ENCODE measurements around the gene HNRNPD. TPM values are rescaled to one million over a fixed set of nuclear protein-coding genes. Genes with fewer than 3 reads are reported as not detected.

Gene HNRNPD
- polyA plus RNA-seq, 1 donor from 2014 or later, result 144 TPM

GRCh38 chr4:82398263-82398662, 24.5 kb upstream of the HNRNPD start:
- Histone ChIP-seq H3K27ac (ENCODE audit: low read length) (no peak overlapping the region), H3K36me3 (ENCODE audit: insufficient read depth, low read length) (no peaks in the 10 kb centered on the region), H3K4me3 (ENCODE audit: low read length) (no peak overlapping the region), H4K20me1 (ENCODE audit: insufficient read depth) (no peaks in the 10 kb centered on the region), H2AFZ (ENCODE audit: low read depth, low read length) (no peak overlapping the region), H3F3A (ENCODE audit: insufficient read depth, low read length, poor library complexity, severe bottlenecking) (no peaks in the 10 kb centered on the region), H3K9me3 (ENCODE audit: low read length) (no peaks in the 10 kb centered on the region), H3K79me2 (replicated peaks; ENCODE audit: insufficient read depth, low read length) (no peaks in the 10 kb centered on the region), H3K27me3 (ENCODE audit: insufficient read depth, low read depth, low read length) (no peaks in the 10 kb centered on the region), H3K4me2 (ENCODE audit: low read length) (no peak overlapping the region), H3K9ac (ENCODE audit: low read length) (no peak overlapping the region), H3K9me2 (ENCODE audit: insufficient read depth, low read length) (no peaks in the 10 kb centered on the region)
- TF ChIP-seq CTCF (IDR thresholded peaks at IDR 0.05; ENCODE audit: poor library complexity, severe bottlenecking) (no peak), EZH2 (IDR thresholded peaks at IDR 0.05; ENCODE audit: borderline replicate concordance, insufficient read depth, low read length, poor library complexity, severe bottlenecking) (no peak), POLR2AphosphoS5 (IDR thresholded peaks at IDR 0.05) (no peak), TAF1 (IDR thresholded peaks at IDR 0.05; ENCODE audit: low read depth) (no peak), RAD21 (conservative IDR thresholded peaks at IDR 0.05) (no peak), SMC3 (conservative IDR thresholded peaks at IDR 0.05; ENCODE audit: poor library complexity) (no peak), EP300 (conservative IDR thresholded peaks at IDR 0.05; ENCODE audit: poor library complexity, severe bottlenecking) (no peak), MXI1 (conservative IDR thresholded peaks at IDR 0.05; ENCODE audit: poor library complexity, severe bottlenecking) (no peak), REST (IDR thresholded peaks at IDR 0.05; ENCODE audit: borderline replicate concordance) (no peak)

GRCh38 chr4:82397527-82397926, 23.7 kb upstream of the HNRNPD start:
- H2AFZ ChIP-seq (ENCODE audit: low read depth, low read length), result no peak overlapping the region
- no peaks in the 10 kb centered on the region for H3K79me2 ChIP-seq (replicated peaks; ENCODE audit: insufficient read depth, low read length)
- H3K4me3 ChIP-seq (ENCODE audit: low read length), result no peak overlapping the region

More at GRCh38 chr4:82397527-82397926, 23.7 kb upstream of the HNRNPD start:
- Histone ChIP-seq H4K20me1 (ENCODE audit: insufficient read depth) (no peaks in the 10 kb centered on the region), H3K9me3 (ENCODE audit: low read length) (no peaks in the 10 kb centered on the region), H3K4me2 (ENCODE audit: low read length) (no peak overlapping the region), H3K36me3 (ENCODE audit: insufficient read depth, low read length) (no peaks in the 10 kb centered on the region), H3F3A (ENCODE audit: insufficient read depth, low read length, poor library complexity, severe bottlenecking) (no peaks in the 10 kb centered on the region), H3K27me3 (ENCODE audit: insufficient read depth, low read depth, low read length) (no peaks in the 10 kb centered on the region), H3K27ac (ENCODE audit: low read length) (no peak overlapping the region), H3K9me2 (ENCODE audit: insufficient read depth, low read length) (no peaks in the 10 kb centered on the region), H3K9ac (ENCODE audit: low read length) (no peak overlapping the region)
- TF ChIP-seq MXI1 (conservative IDR thresholded peaks at IDR 0.05; ENCODE audit: poor library complexity, severe bottlenecking) (no peak), TAF1 (IDR thresholded peaks at IDR 0.05; ENCODE audit: low read depth) (no peak), CTCF (IDR thresholded peaks at IDR 0.05; ENCODE audit: poor library complexity, severe bottlenecking) (no peak), SMC3 (conservative IDR thresholded peaks at IDR 0.05; ENCODE audit: poor library complexity) (no peak), RAD21 (conservative IDR thresholded peaks at IDR 0.05) (no peak), POLR2AphosphoS5 (IDR thresholded peaks at IDR 0.05) (no peak), EZH2 (IDR thresholded peaks at IDR 0.05; ENCODE audit: borderline replicate concordance, insufficient read depth, low read length, poor library complexity, severe bottlenecking) (no peak), EP300 (conservative IDR thresholded peaks at IDR 0.05; ENCODE audit: poor library complexity, severe bottlenecking) (no peak)
